GM10248 (cell line): ENCODE measurements around the gene FAM149A.

Source experiments
- CTCF ChIA-PET: fragments of 300-600 bp; sonication (Branson Sonifier 250); formaldehyde crosslinking; extraction: SDS; loops from one replicate; lab custom pipeline; 2021; ENCODE audit warnings: antibody characterized with exemption; lab: Yijun Ruan, JAX
- POLR2A ChIA-PET: fragments of 350-650 bp; sonication (Branson Sonifier 250); formaldehyde crosslinking; extraction: SDS; loops from one replicate; lab custom pipeline; 2020; ENCODE audit warnings: antibody characterized with exemption; lab: Yijun Ruan, JAX
- DNase-seq: peaks from one replicate; pipeline ENCODE4 v3.0.0; 2012; ENCODE audit errors: extremely low spot score
- TF ChIP-seq, protein P1 (sequence below): IDR thresholded peaks from 2 replicates; pipeline ENCODE4 v1.5.1; 2012; ENCODE audit warnings: mild to moderate bottlenecking, low read depth; ENCODE audit errors: extremely low read depth, missing control alignments, control extremely low read depth

FAM149A gene

DNA sequence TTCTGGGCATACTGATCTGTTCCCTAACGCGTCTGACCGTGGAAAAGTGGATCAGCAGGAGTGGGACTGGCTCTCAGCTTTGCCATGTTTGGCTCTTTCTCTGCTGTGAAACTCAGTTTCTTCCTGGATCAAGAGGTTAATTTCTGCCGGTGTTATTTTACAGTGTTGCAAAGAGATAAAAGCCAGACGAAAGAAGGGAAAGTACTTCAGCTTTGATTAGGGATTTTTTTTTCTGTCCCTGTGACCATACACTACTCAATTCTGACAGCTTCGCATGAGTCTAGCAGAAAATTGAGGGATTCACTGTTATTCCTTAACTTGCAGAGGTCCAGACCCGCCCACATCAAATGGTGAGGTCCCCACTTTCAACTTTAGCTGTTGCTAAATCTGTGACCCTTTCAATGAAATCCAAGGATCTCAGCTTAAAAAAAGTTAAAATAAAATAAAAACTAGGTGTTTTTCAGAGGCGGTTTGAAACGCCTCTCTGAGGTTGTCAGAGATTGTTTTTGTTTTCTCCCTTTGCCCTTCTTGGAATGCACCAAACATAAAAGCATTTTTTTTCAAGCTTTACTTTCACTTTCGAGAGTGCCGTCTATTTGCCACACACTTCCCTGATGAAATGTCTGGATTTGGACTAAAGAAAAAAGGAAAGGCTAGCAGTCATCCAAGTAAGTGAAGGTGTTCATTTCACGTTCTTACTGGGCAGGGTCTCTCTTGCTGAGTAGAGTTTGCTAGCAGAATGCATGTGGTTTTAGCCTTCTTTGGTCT, 35.7 kb upstream of the FAM149A start, which contains the start of gene TLR3:
TSS of gene TLR3 (plus strand) at position 576 of the 768 bp plus-strand sequence. CDS start 7,464 bp downstream, outside the sequence.
- no peak for DNase-seq
- ChIA-PET CTCF (interaction anchor here (0.7 to 3.7 kb wide), 14 partner anchors 10 to 519 kb away, joined by 3 to 44 read pairs (median 4); no protein-coding TSS in a partner anchor), POLR2A (no interaction called here)
- TF ChIP-seq, protein P1, sequence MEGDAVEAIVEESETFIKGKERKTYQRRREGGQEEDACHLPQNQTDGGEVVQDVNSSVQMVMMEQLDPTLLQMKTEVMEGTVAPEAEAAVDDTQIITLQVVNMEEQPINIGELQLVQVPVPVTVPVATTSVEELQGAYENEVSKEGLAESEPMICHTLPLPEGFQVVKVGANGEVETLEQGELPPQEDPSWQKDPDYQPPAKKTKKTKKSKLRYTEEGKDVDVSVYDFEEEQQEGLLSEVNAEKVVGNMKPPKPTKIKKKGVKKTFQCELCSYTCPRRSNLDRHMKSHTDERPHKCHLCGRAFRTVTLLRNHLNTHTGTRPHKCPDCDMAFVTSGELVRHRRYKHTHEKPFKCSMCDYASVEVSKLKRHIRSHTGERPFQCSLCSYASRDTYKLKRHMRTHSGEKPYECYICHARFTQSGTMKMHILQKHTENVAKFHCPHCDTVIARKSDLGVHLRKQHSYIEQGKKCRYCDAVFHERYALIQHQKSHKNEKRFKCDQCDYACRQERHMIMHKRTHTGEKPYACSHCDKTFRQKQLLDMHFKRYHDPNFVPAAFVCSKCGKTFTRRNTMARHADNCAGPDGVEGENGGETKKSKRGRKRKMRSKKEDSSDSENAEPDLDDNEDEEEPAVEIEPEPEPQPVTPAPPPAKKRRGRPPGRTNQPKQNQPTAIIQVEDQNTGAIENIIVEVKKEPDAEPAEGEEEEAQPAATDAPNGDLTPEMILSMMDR, result no peak

DNA sequence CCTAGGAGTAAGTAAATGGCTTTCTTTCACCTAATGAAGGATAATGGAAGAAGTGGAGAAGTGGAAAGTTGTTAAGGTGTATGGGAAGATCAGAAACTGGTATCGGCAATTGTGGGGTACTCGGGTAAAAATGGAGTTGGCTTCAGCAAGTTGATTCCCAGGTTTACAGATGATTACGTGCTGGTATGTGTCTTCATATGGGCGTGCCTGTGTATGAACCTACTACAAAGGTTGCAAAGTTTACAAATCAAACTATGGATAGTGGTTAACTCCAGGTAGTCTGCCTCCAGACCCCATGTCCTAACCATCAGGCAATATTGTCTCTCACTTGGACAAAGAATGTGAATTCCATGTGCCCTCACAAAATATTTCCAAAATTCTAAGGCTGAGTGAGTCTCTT, 34.8 kb upstream of the FAM149A start:
- ChIA-PET CTCF (interaction anchor here (0.7 to 3.7 kb wide), 5 partner anchors 10 to 518 kb away, joined by 3 to 44 read pairs (median 8); no protein-coding TSS in a partner anchor), POLR2A (no interaction called here)
- TF ChIP-seq, protein P1, result no peak
- no peak for DNase-seq

DNA sequence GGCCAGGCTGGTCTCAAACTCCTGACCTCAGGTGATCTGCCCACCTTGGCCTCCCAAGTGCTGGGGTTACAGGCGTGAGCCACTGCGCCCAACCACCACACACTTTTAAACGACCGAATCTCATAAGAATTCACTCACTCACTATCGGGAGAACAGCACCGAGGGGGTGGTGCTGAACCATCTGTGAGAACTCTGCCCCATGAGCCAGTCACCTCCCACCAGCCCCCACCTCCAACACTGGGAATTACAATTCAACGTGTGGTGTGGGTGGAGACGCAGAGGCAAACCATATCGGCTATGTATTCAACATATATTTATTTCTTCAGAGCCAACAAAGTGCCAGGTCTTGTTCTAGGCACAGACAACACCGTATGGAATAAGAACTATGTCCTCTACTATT, 32.0 kb upstream of the FAM149A start:
- ChIA-PET CTCF (interaction anchor here (0.8 to 2.1 kb wide), 2 partner anchors 22 to 35 kb away, joined by 3 to 6 read pairs; no protein-coding TSS in a partner anchor), POLR2A (no interaction called here)
- DNase-seq, result no peak
- TF ChIP-seq, protein P1, result no peak

DNA sequence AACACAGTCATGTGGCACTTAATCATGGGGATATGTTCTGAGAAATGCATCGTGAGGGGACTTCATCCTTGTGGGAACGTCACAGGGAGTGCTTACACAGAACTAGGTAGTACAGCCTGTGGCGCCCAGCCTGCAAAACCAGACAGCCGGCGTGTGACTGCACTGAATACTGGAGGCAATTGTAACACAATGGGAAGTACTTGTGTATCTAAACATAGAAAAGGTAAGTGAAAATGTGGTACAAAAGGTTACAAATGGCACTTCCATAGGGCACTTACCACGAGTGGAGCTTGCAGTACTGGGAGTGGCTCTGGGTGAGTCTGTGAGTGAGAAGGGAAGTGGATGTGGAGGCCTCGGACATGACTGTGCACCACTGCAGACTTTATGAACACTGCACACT, 30.3 kb upstream of the FAM149A start:
- DNase-seq, result no peak
- ChIA-PET CTCF (no interaction called here), POLR2A (no interaction called here)
- TF ChIP-seq, protein P1, result no peak

DNA sequence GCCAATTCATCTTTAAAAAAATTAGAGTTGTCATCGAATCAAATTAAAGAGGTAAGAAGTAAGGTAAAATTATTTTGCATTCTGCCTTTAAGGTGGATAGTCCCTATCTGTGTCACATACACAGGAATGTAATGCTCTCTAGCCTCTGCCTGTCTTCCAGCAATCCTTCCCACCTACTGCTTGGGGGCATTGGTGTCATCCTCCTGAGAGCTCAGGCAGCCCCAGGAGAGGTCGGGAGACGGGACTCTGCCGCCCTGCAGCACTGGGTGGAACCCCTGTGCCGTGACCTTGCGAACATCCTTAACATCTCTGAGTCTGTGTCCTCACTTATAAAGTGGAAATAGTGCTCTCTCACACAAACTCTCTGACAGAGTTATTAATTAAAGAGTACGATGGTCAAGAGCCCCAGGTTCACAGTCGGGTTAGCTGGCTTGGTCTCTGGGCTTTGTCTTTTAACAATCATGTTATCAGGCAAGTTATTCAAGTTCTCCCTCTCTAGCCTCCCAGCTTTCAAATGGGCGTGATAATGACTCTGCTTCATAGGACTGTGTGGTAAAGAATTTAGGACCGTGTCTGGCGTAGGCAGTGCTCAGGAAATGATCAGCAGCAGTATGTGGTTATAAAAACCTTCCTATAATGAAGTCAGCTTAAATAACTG, 25.4 kb upstream of the FAM149A start:
- CTCF ChIA-PET, result interaction anchor here (1.1 to 2.1 kb wide), 4 partner anchors 8 to 52 kb away, joined by 3 to 6 read pairs (median 4); partner anchors contain the start of gene TLR3
- no peak for DNase-seq
- POLR2A ChIA-PET, result no interaction called here
- TF ChIP-seq, protein P1, result no peak

DNA sequence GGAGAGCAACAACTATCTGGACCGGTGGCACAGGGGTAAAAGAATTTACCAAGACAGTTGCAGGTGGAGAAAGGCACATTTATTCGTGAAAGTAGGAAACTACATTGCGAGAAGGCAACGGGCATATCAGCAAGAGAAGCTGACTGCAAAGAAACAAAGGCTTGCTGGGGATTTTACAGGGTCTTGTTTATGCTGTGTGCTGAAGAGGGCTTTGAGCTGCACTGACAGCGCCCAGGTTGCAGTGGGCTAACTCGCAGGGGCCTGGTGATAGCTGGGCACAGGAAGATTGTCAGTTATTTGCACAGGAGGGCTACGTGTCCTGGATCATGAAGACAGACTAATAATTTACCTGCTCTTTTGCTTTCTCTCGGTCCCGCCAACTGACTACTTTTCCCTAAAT, 24.8 kb upstream of the FAM149A start:
- no peak for DNase-seq
- TF ChIP-seq, protein P1, result no peak
- ChIA-PET CTCF (interaction anchor here (0.7 to 2.1 kb wide), 5 partner anchors 9 to 439 kb away, joined by 3 to 6 read pairs (median 3); no protein-coding TSS in a partner anchor), POLR2A (no interaction called here)
